ENCODE data around the gene EXOC3.

The EXOC3 gene

GRCh38 chr5:427415-428087 is 15.4 kb upstream of the EXOC3 start:
- DNase-seq = no peak

- DNase-seq = no peak
Observed at GRCh38 chr5:428219-428618, 14.8 kb upstream of the EXOC3 start.

GRCh38 chr5:428754-429452 is 14.1 kb upstream of the EXOC3 start:
- no peak for DNase-seq

DNA sequence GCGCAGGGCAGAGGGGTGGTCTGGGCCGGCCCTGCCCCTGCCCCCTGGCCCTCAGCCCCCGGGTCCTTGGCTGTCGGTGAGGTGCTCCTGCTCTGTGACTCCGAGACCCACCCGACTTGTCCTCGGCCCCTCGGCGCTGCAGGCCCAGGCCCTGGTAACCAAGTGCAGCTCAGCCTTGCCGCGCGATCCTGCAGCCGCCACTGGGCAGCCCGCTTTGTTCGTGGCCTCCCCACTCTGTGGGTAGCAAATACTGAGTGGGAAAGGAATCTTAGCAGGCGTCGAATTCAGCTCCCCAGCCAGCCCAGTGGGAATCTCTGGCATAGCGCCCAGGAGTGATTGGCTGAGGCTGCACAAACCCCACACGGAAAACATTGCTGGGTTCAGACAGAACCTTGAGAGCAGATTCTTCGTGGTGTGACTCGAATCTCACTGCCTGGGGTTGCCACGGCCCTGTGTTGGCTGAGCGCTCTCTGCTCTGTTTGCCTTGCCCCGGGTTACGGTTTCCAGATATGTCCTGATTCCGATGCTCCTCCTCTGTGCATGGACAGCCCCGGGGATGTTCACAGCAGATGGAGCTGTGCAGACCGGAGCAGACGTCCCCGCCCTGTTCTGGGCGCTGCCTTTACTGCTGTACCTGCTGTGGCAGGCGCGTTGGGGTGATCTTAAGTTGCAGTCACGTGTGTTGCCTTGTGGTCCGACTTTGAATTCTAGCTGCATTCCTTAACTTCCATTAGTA is 13.4 kb upstream of the EXOC3 start:
- no peak for DNase-seq

GRCh38 chr5:430214-430925 is 12.6 kb upstream of the EXOC3 start:
- no peak for DNase-seq

DNA sequence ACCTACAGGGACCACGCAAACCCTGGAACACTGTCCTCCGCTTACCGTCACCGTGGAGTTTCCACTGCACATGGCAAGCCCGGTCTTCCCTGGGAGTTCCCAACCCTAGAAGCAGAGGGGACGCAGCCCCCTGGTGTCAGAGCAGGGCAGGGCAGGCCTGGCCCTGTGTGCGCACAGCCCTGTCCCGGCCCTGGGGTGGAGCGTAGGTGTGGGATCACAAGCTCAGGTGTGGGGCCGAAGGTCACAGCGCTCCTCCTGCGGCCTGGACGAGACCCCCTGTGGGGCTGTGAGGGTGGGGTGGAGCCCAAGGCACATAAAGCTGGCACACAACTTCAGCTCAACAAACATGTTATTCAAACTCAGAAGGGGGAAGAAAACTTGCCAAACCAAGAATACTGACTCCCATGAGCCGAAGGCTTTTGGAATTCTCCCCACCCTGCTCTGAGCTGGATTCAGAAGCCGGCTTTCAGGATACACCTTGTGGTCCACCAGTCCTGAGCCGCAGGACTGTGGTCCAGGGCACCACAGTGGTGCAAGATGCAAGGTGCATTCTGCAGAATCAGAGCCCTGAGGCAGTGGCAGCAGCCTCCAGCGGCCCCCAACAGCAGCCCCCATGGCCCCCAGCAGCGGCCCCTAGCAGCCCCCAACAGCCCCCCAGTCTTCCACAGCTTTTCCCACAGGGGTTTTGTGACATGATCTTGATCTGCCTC is 11.8 kb upstream of the EXOC3 start:
- peak; percentile 76 for DNase-seq

DNA sequence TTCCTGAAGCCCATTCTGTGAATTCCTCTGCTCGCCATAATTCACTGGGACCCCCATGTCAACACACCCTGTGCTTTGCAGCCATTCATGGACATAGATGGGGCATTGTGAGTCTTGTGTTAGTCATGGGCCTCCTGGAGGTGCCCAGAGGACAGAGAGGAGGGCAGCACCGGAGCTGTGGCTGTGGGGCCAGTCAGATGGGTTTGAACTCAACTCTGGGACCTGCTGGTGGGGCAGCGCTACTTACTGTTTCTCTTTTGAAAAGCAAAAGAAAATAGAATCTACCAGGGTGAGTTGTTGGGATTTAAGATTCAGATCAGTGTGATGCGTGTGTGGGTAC is 11.3 kb upstream of the EXOC3 start:
- no peak for DNase-seq

DNA sequence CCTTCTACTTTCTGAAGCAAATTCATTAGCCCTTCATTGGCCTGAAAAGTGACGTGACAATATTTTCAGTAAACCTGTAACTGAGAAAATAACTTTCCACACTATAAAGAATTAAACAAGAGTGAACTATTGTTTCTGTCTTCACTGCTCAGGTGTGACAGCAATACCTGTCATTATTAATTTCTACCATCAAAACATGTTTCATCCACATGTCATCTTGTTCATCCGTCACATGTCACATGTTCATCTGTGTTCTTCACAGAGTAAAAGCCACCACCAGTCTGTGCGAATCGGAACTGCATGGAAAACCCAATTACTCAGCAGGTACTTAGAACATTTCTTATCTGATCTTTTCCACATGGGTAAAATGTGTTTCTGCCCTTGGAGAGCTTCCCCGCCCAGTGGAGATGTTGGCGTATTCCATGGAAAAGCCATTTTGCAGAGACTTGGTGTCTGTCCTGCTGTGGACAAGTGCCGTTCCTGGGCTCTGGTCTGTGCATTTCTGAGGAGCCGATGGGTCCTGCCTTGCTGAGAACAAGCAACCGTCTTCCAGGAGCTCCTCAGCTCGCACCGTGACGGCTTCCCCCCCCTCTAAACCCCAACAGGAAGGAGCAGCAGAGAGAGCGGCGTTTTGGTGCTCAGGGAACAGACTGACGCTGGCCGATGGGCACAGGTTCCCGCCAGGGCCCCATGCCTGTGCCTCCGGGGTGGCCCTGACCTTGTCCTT is 10.6 kb upstream of the EXOC3 start:
- no peak for DNase-seq

GRCh38 chr5:432928-433791 is 9.8 kb upstream of the EXOC3 start:
- no peak for DNase-seq

GRCh38 chr5:433836-434235 is 9.1 kb upstream of the EXOC3 start:
- DNase-seq = no peak

DNA sequence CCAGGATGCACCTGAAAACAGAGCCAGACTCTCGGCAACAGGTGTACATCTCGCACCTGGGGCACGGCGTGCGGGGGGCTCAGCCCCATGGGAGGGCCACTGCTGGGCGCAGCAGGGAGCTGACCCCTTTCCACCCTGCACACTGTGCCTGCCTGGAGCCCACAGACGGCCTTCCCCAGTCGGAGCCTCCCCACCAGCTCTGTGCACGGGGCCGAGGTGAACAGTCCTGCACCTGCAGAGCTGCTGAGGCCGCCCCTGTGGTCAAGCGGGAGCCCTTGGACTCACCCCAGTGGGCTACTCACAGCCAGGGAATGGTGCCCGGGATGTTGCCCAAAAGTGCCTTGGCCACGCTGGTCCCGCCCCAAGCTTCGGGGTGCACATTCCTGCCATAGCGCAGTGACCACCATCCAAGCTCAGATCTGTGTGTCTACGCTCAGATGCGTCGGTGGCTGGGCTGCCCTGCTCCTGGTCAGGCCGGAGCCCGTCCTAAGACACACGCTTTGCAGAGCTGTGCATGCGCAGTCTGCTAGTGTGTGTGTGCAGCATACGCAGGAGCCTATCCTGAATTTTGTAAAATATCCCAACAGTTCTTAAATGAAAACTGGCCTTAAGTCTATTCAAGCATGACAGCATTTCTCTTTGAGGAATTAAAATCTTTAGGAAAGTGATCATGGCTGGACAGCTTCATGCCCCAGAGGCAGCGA is 8.4 kb upstream of the EXOC3 start:
- no peak for DNase-seq

- DNase-seq = no peak
Observed at GRCh38 chr5:435156-435790, 7.7 kb upstream of the EXOC3 start.

GRCh38 chr5:435961-436640 is 6.9 kb upstream of the EXOC3 start:
- DNase-seq = peak; percentile 55

DNA sequence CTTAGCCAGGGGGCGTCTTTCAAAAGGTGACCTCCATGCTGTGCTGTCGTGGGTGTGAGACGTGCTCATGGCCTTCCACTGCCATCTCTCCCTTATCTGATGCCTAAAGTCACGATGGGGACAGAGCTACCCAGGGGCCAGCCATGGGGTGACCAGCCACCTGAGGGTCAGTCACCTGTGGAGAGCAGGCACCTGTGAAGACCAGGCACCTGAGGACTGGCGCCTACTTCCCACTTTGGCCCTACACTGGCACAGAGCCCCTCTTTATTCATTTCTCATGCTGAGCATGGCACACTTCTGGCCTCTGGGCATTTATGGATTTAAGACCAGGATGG is 6.4 kb upstream of the EXOC3 start:
- no peak for DNase-seq

- DNase-seq = no peak
Observed at GRCh38 chr5:437281-437771, 5.7 kb upstream of the EXOC3 start.

- DNase-seq = no peak
Observed at GRCh38 chr5:438481-438981, 4.4 kb upstream of the EXOC3 start.

DNA sequence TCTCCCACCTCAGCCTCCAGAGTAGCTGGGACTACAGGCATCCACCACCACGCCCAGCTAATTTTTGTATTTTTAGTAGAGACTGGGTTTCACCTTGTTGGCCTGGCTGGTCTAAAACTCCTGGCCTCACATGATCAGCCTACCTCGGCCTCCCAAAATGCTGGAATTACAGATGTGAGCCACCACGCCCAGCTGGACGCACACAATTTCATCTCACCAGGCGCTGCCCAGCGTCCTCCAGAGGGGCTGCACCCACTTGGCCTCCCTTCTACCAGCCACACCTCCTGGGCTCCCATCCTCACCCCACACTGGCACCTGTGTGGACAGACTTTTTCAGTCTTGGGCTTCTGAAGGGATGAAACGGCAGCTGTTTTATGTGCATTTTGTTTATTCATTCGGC is 3.8 kb upstream of the EXOC3 start:
- DNase-seq = no peak

DNA sequence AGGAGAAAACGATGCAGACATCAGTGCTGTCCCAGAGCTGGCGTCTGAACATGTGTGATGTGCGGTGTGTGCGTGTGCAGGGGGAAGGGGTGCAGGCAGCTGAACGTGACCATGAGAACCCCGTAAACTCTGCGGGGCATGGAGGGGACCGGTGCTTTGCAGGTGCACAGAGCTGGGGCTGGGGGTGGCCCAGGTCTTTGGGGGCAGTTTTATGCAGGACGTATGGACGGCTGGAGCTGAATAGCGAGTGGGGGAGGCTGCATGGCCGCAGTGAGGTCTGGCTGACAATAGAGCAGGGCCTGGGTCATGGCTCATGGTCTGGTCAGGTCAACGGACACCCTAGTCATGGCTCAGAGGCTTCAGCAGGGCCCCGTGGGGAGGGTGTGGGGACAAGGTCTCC is 3.3 kb upstream of the EXOC3 start:
- DNase-seq = no peak

All from hematopoietic multipotent progenitor cell treated with erythropoietin and hydrocortisone succinate and interleukin-3 and kit ligand, for 6 days (in vitro differentiated cells).